Body of pancreas (tissue), 4 donors: ENCODE measurements around the gene SH2D3A. TPM values are rescaled to one million over a fixed set of nuclear protein-coding genes. Genes with fewer than 3 reads are reported as not detected.

Experiments used
- ATAC-seq: fragments of 150-250 bp; one replicate; pipeline ENCODE4 v1.9.1; 2016
- DNase-seq, 4 donors: peaks; one replicate each; pipeline ENCODE4 v3.0.0-alpha.2; 2019
- H3K27ac ChIP-seq, 4 donors: fragments of 200-600 bp; sonication (generic); 1 replicate in 3 of 4; 2 replicates in 1 of 4; pipeline versions ENCODE4 v1.5.1 to v1.6.1; 2016 to 2019; ENCODE audit warnings: mild to moderate bottlenecking in 1 of 4, mixed read lengths in 1 of 4, moderate library complexity in 1 of 4
- H3K27me3 ChIP-seq, 2 donors: fragments of 200-600 bp; sonication (generic); one replicate each; pipeline ENCODE4 v1.6.0; 2016; ENCODE audit warnings: mild to moderate bottlenecking in 1 of 2
- H3K36me3 ChIP-seq, 2 donors: fragments of 200-600 bp; sonication (generic); replicated peaks in 1 of 2; 2 replicates each; pipeline ENCODE4 v1.5.1; 2016; ENCODE audit warnings: low read depth in 2 of 2; ENCODE audit not compliant: insufficient read depth in 1 of 2
- H3K4me1 ChIP-seq: fragments of 200-600 bp; sonication (generic); one replicate; pipeline ENCODE4 v1.6.0; 2016
- H3K4me3 ChIP-seq, 2 donors: fragments of 200-600 bp; sonication (generic); 1 replicate in 1 of 2; 2 replicates in 1 of 2; pipeline ENCODE4 v1.5.1; 2016 to 2019
- H3K9me3 ChIP-seq, 3 donors: fragments of 200-600 bp; sonication (generic); 1 replicate in 2 of 3; 2 replicates in 1 of 3; pipeline ENCODE4 v1.5.1; 2016
- CTCF ChIP-seq, 7 experiments: fragments of 450-650 bp in 4 of 7; fragments of 200-600 bp in 3 of 7; sonication (generic) in 3 of 7; IDR thresholded peaks; one replicate each; pipeline ENCODE4 v1.5.1; 2016 to 2019; ENCODE audit warnings: antibody characterized with exemption in 7 of 7
- POLR2A ChIP-seq, 3 donors: fragments of 450-650 bp; IDR thresholded peaks; one replicate each; pipeline ENCODE4 v1.6.1; 2016; ENCODE audit warnings: antibody characterized with exemption in 3 of 3, mild to moderate bottlenecking in 2 of 3
- WGBS, 2 donors: methylation state at CpG; one replicate each; pipeline ENCODE4 v1.1.5; 2017; 5-methylcytosine and 5-hydroxymethylcytosine counted together
- intact Hi-C: fragments of 100-400 bp; cut with DNase I; formaldehyde crosslinking; loops from one replicate; pipeline ENCODE4 v1.15.1; 2023
- total RNA-seq, 2 donors: library from RNA; depleted of rRNA; stranded (reverse); fragments of >200 nt; gene quantifications; one replicate each; pipeline ENCODE4 v1.1.0, GENCODE V29; 2016

The SH2D3A gene
- total RNA-seq, 2 donors from 2014 or later: 18.4 to 60.0 TPM

DNA sequence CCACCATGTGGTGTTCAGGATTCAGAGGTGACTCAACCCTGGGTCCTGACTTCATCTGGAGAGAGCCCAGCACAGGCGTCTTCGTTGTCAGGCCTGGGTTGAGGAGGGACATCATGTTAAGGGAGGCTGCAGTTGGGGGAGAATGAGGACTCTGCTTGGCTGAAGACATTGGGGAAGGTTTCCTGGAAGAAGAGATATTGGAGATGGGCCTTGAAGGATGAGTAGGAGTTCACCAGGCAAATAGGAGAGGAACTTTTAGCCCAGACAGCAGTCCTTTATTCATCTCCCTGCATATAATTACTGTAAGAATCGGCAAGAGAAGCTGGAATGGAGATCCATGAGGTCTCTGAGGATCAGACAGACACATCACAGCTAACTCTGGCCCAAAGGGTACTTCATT lies 44.1 kb upstream of the SH2D3A start:
- ATAC-seq (no peak), DNase-seq (no peak)
- H3K27ac ChIP-seq: no peak overlapping the region
- H3K4me1 ChIP-seq: no peaks in the 10 kb centered on the region
- no peaks in the 10 kb centered on the region for H3K36me3 ChIP-seq
- WGBS, 2 donors: 50 to 59% methylated on average over 3 of the region's 3 CpGs
- no peaks in the 10 kb centered on the region for H3K9me3 ChIP-seq
- H3K4me3 ChIP-seq: no peak overlapping the region
- intact Hi-C loops: no loop called here
- no peaks in the 10 kb centered on the region for H3K27me3 ChIP-seq
- TF ChIP-seq POLR2A (IDR thresholded peaks at IDR 0.05) (no peak), CTCF (IDR thresholded peaks at IDR 0.05) (no peak)

DNA sequence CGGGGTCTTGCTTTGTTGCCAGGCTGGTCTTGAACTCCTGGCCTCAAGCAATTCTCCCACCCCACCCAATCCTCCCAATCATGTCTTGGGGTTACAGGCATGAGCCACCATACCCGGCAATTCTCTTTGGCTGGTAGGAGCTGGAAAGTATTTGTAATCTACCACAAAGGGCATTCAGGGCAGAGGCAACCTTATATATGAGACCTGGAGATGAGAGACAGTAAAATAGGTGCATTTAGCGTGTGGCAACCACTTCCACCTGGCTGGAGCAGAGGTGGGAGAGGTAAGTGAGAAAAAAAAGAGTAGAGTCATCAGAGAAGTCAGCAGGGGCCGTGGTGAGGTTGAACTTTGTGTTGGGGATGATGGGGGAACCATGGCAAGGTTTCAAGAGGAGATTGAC lies 42.0 kb upstream of the SH2D3A start:
- ATAC-seq (no peak), DNase-seq (no peak)
- TF ChIP-seq CTCF (IDR thresholded peaks at IDR 0.05) (no peak), POLR2A (IDR thresholded peaks at IDR 0.05) (no peak)
- WGBS, 2 donors: 54 to 60% methylated on average over 4 of the region's 4 CpGs
- no peaks in the 10 kb centered on the region for H3K4me1 ChIP-seq
- no peak overlapping the region for H3K27ac ChIP-seq
- intact Hi-C loops: no loop called here
- no peaks in the 10 kb centered on the region for H3K36me3 ChIP-seq
- H3K9me3 ChIP-seq: no peaks in the 10 kb centered on the region
- H3K4me3 ChIP-seq: no peak overlapping the region
- H3K27me3 ChIP-seq: no peaks in the 10 kb centered on the region

DNA sequence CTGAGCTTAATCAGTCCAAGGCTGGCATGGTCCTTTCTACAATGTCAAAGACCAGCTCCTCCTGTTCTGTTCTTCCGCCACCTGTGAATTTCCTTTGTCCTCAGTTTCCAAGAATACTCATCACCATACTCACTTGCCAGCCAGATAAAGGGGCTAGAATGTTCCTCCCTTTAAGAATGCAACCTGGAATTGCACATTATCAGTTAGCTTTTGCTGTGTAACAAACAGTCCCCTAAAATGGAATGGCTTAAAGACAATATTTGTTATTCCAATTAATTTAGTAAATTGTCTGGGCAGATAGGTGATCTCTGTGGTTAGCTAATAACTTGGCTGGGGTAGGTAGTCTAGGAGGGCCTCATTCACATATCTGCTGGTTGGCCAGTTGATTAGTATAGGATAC lies 41.3 kb upstream of the SH2D3A start:
- 88 to 96% methylated on average over 1 of the region's 1 CpG for WGBS, 2 donors
- Histone ChIP-seq H3K27ac (no peak overlapping the region), H3K4me3 (no peak overlapping the region), H3K4me1 (no peaks in the 10 kb centered on the region), H3K9me3 (no peaks in the 10 kb centered on the region), H3K36me3 (no peaks in the 10 kb centered on the region), H3K27me3 (no peaks in the 10 kb centered on the region)
- intact Hi-C loops: no loop called here
- no peak for ATAC-seq
- no peak for DNase-seq
- no peak for TF ChIP-seq CTCF (IDR thresholded peaks at IDR 0.05)
- no peak for TF ChIP-seq POLR2A (IDR thresholded peaks at IDR 0.05)

DNA sequence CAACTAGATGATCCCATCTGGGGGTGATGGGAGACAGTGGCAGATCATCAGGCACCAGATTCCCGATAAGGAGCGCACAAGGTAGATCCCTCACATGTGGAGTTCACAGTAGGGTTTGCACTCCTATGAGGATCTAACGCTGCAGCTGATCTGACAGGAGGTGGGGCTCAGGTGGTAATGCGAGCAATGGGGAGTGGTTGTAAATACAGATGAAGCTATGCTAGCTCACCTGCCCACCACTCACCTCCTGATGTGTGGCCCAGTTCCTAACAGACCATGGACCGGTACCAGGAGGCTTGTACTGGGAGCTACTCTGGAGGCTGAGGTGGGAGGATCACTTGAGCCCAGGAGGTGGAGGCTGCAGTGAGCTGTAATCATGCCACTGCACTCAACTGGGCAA lies 40.1 kb upstream of the SH2D3A start:
- no peaks in the 10 kb centered on the region for H3K4me1 ChIP-seq
- no peaks in the 10 kb centered on the region for H3K36me3 ChIP-seq
- TF ChIP-seq POLR2A (IDR thresholded peaks at IDR 0.05) (no peak), CTCF (IDR thresholded peaks at IDR 0.05) (no peak)
- DNase-seq (no peak), ATAC-seq (no peak)
- intact Hi-C loops: no loop called here
- 74 to 76% methylated on average over 4 to 5 of the region's 5 CpGs for WGBS, 2 donors
- no peaks in the 10 kb centered on the region for H3K27me3 ChIP-seq
- no peak overlapping the region for H3K4me3 ChIP-seq
- no peaks in the 10 kb centered on the region for H3K9me3 ChIP-seq
- H3K27ac ChIP-seq: no peak overlapping the region

DNA sequence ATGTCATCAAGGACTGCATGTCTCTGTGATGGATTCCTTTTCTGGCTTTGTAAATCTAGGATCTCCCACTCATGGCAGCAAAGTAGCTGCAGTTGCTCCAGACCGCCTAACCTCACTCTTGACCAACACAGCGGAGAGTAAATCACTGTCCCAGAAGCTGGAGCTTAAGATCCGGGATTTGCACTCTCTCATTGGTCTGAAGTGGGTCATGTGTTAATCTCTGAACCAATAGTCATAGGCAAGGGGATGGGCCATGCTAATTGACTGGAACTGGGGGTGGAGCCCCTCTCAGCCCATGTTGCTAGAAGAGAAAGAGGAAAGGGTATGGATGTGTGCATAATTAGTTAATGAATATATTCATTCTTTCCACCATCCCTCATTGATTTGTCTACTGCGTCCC lies 39.3 kb upstream of the SH2D3A start:
- no peaks in the 10 kb centered on the region for H3K27me3 ChIP-seq
- 47 to 59% methylated on average over 2 to 4 of the region's 4 CpGs for WGBS, 2 donors
- H3K4me1 ChIP-seq: peaks cover 4% of the 10 kb centered on the region
- H3K27ac ChIP-seq: no peak overlapping the region
- H3K36me3 ChIP-seq: no peaks in the 10 kb centered on the region
- DNase-seq (no peak), ATAC-seq (no peak)
- intact Hi-C loops: no loop called here
- H3K4me3 ChIP-seq: no peak overlapping the region
- H3K9me3 ChIP-seq: no peaks in the 10 kb centered on the region
- TF ChIP-seq CTCF (IDR thresholded peaks at IDR 0.05): no peak
- no peak for TF ChIP-seq POLR2A (IDR thresholded peaks at IDR 0.05)
